Fibroblast of the aortic adventitia (primary cell): ENCODE measurements around the gene EEIG2. TPM values are rescaled to one million over a fixed set of nuclear protein-coding genes. Genes with fewer than 3 reads are reported as not detected.

Experiments used
- DNase-seq: peaks from one replicate; pipeline ENCODE4 v3.0.0-alpha.2; 2010; ENCODE audit warnings: low read depth
- H3K4me3 ChIP-seq: 2 replicates; pipeline ENCODE4 v1.5.1; 2011; ENCODE audit warnings: low read depth, mild to moderate bottlenecking, control low read depth, low read length, moderate library complexity
- total RNA-seq: library from RNA; depleted of rRNA; stranded (reverse); fragments of >200 nt; gene quantifications from 2 replicates; pipeline ENCODE4 v1.2.3, GENCODE V29; 2012; ENCODE audit warnings: low replicate concordance
- TF ChIP-seq, protein P1 (sequence below): IDR thresholded peaks from 2 replicates; pipeline ENCODE4 v1.5.1; 2011; ENCODE audit warnings: mild to moderate bottlenecking, low read length, control low read depth, inconsistent platforms; ENCODE audit not compliant: insufficient read depth

Gene EEIG2
- total RNA-seq, 1 donor: 37.9 TPM

DNA sequence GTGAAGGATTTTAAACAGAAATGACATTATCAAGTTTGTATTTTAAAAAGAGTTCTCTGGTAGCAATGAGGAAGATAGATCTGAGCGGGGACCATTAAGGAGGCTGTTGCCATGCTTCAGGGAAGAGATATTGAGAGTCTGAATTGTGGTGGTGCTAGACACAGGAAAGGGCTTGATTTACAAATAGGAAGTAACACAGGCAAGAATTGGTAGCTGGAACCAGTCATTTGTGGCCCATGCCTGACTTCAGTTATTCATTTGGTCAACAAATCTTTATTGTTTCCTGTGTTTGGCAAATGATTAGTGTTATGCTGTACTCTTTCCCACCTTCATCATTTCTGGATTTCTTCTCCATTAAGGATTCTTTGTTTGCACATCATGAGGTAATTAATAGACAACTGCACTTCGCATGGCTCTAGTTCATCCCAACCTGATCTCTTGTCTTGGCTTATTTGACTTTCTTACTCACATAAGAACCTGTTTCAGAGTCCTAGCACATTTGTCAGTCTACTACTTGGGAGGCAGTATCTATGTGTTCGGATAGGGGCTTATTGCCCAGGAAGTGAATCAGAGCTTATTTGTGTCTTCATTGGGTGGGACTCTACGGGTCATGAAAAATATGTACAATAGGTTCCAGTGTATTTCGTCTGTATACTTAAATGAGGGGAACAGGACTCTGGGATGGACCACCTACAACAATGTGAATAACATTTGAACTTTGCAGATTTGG is 32.3 kb downstream of the EEIG2 start:
- no peak overlapping the region for H3K4me3 ChIP-seq
- TF ChIP-seq, protein P1, sequence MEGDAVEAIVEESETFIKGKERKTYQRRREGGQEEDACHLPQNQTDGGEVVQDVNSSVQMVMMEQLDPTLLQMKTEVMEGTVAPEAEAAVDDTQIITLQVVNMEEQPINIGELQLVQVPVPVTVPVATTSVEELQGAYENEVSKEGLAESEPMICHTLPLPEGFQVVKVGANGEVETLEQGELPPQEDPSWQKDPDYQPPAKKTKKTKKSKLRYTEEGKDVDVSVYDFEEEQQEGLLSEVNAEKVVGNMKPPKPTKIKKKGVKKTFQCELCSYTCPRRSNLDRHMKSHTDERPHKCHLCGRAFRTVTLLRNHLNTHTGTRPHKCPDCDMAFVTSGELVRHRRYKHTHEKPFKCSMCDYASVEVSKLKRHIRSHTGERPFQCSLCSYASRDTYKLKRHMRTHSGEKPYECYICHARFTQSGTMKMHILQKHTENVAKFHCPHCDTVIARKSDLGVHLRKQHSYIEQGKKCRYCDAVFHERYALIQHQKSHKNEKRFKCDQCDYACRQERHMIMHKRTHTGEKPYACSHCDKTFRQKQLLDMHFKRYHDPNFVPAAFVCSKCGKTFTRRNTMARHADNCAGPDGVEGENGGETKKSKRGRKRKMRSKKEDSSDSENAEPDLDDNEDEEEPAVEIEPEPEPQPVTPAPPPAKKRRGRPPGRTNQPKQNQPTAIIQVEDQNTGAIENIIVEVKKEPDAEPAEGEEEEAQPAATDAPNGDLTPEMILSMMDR: no peak
- peak; percentile 33 for DNase-seq

DNA sequence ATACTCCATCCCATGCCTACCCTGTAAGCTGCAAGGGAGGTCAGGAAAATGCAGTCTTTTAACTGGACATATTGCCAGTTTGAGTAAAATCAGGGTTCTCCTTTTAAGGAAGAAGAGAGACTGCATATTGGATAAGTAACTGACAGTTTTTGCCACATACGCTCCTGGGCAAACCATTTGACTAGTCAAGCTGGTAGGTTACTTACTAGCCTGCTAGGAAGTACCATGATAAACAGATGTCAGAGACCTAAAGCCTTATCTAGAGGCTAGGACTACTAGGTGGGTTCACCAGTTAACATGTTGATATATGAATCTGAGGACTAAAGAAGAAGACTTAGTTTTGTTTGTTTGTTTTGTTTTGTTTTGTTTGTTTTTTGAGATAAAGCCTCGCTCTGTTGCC is 33.5 kb downstream of the EEIG2 start:
- TF ChIP-seq, protein P1: no peak
- H3K4me3 ChIP-seq: no peak overlapping the region
- no peak for DNase-seq

DNA sequence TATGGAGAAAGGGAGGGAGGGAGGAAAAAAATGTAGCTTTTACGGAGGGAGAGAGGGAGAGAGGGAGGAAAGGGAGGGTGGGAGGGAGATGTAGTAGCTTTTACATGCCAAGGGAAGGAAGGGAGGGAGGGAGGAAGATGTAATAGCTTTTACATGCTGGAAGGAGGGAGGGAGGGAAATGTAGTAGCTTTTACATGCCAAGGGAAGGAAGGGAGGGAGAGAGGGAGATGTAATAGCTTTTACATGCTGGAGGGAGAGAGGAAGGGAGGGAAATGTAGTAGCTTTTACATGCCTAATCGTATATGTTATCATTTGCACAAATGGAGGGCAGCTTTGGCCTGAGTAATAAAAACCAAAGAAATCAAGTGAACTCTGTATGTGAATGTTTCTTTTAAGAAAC is 35.6 kb downstream of the EEIG2 start:
- H3K4me3 ChIP-seq: no peak overlapping the region
- peak; percentile 86 for DNase-seq
- TF ChIP-seq, protein P1: no peak

DNA sequence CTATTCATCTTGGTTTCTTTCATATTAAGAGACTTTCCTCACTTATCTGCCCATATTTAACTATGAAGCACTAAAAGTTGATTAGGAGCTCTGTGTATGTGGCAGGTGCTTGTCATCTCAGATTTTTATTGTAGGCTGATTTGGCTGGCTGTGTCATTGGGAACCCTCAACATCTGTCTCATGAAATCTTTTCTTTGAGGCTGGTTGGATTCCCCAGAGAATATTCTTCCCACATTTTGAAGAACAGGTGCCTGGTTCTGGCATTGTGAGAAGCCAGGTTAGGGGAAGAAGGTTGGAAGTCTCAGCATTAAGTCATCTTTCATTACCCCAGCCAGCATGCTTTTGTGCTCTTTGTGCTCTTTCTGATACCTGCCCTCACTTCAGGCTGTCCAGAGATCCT is 37.1 kb downstream of the EEIG2 start:
- TF ChIP-seq, protein P1: no peak
- no peak overlapping the region for H3K4me3 ChIP-seq
- no peak for DNase-seq

DNA sequence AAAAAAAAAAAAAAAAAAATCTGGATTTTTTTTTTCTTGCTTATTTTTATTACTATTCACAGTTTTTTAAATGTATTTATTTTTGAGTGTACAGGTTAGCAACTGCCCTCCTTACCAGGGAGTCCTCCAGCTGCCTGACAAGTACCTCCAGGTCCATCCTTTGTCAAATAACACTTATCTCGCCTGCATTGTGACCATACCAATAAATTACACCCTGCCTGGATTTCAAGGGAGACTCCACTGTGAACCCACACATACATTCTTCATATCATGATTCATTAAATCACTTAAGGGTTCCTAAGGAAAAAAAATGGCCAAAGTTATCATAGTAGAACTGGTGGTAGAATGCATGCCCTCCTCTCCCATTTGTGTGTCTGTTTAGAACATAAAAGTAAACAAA is 38.4 kb downstream of the EEIG2 start:
- no peak for DNase-seq
- H3K4me3 ChIP-seq: no peak overlapping the region
- TF ChIP-seq, protein P1: no peak

DNA sequence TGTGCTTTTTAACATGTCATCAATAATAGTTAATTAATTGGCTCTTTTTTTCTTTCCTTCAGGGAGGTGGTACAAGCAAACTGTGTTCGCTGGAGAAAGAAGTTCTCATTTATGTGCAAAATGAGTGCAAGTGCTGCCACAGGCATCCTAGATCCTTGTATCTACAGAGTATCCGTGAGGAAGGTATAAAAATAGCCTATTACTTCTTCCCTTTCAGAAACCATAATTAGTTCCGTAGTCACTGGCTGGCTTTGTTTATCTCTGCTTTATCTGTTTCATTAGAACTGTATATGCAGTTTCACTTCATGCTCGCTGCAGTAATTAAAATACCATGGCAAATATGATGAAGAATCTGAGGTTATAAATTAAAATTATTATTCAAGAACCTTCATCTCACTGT is 40.6 kb downstream of the EEIG2 start:
- TF ChIP-seq, protein P1: no peak
- DNase-seq: no peak
- no peak overlapping the region for H3K4me3 ChIP-seq
